Smooth muscle cell (in vitro differentiated cells): Measurements from ENCODE around the gene ZNF668. TPM values are rescaled to one million over a fixed set of nuclear protein-coding genes. Genes with fewer than 3 reads are reported as not detected.

Experiments used
- DNase-seq: peaks from one replicate; lab custom pipeline; 2025; ENCODE audit not compliant: unreplicated experiment; lab: John Stamatoyannopoulos, UW
- H2AFZ ChIP-seq: fragments of 200-600 bp; sonication (generic); 2 replicates; pipeline ENCODE4 v1.6.0; 2016; ENCODE audit warnings: antibody characterized with exemption, low read depth, mild to moderate bottlenecking
- H3F3A ChIP-seq: fragments of 200-600 bp; sonication (generic); 2 replicates; pipeline ENCODE4 v1.6.0; 2017; ENCODE audit warnings: antibody characterized with exemption, low read depth
- H3K27ac ChIP-seq: fragments of 200-600 bp; sonication (generic); 2 replicates; pipeline ENCODE4 v1.5.1; 2016; ENCODE audit warnings: low read depth, mild to moderate bottlenecking
- H3K27me3 ChIP-seq: fragments of 200-600 bp; sonication (generic); 2 replicates; pipeline ENCODE4 v1.6.1; 2016; ENCODE audit warnings: low read depth, mild to moderate bottlenecking
- H3K36me3 ChIP-seq: fragments of 200-600 bp; sonication (generic); 2 replicates; pipeline ENCODE4 v1.5.1; 2016; ENCODE audit warnings: low read depth
- H3K4me1 ChIP-seq: fragments of 200-600 bp; sonication (generic); 2 replicates; pipeline ENCODE4 v1.5.1; 2016; ENCODE audit warnings: low read depth
- H3K4me2 ChIP-seq: fragments of 200-600 bp; sonication (generic); 2 replicates; pipeline ENCODE4 v1.6.0; 2016; ENCODE audit warnings: mild to moderate bottlenecking
- H3K4me3 ChIP-seq: fragments of 200-600 bp; sonication (generic); 2 replicates; pipeline ENCODE4 v1.5.1; 2016; ENCODE audit warnings: mild to moderate bottlenecking
- H3K79me2 ChIP-seq: fragments of 200-600 bp; sonication (generic); 2 replicates; pipeline ENCODE4 v1.6.0; 2016; ENCODE audit warnings: low read depth, mild to moderate bottlenecking
- H3K9ac ChIP-seq: fragments of 200-600 bp; sonication (generic); 2 replicates; pipeline ENCODE4 v1.6.0; 2016; ENCODE audit warnings: low read depth
- H3K9me3 ChIP-seq: fragments of 200-600 bp; sonication (generic); replicated peaks from 2 replicates; pipeline ENCODE4 v1.5.1; 2016; ENCODE audit warnings: low read depth
- H4K20me1 ChIP-seq: fragments of 200-600 bp; sonication (generic); 2 replicates; pipeline ENCODE4 v1.6.0; 2016; ENCODE audit warnings: low read depth
- WGBS: methylation state at CpG from one replicate; pipeline ENCODE4 v1.1.7; 2016; ENCODE audit warnings: low lambda C conversion rate; 5-methylcytosine and 5-hydroxymethylcytosine counted together
- polyA plus RNA-seq: library from polyadenylated mRNA; unstranded; fragments of >200 nt; fragmentation: Nextera tagmentation; extraction: Ambion mirVana; gene quantifications from 2 replicates; pipeline ENCODE4 v1.2.1, GENCODE V29; 2016
- total RNA-seq: library from RNA; depleted of rRNA; stranded (reverse); fragments of >200 nt; gene quantifications from 2 replicates; pipeline ENCODE4 v1.2.3, GENCODE V29; 2014
- TF ChIP-seq, protein P1 (sequence below): fragments of 200-600 bp; sonication (generic); IDR thresholded peaks from 2 replicates; pipeline ENCODE4 v1.5.1; 2017; ENCODE audit warnings: borderline replicate concordance, mild to moderate bottlenecking, antibody characterized with exemption; ENCODE audit not compliant: insufficient read depth, poor library complexity, severe bottlenecking

ZNF668 gene
- total and polyA plus RNA-seq, 2 experiments from 2014 or later = 7.3 to 20.1 TPM

DNA sequence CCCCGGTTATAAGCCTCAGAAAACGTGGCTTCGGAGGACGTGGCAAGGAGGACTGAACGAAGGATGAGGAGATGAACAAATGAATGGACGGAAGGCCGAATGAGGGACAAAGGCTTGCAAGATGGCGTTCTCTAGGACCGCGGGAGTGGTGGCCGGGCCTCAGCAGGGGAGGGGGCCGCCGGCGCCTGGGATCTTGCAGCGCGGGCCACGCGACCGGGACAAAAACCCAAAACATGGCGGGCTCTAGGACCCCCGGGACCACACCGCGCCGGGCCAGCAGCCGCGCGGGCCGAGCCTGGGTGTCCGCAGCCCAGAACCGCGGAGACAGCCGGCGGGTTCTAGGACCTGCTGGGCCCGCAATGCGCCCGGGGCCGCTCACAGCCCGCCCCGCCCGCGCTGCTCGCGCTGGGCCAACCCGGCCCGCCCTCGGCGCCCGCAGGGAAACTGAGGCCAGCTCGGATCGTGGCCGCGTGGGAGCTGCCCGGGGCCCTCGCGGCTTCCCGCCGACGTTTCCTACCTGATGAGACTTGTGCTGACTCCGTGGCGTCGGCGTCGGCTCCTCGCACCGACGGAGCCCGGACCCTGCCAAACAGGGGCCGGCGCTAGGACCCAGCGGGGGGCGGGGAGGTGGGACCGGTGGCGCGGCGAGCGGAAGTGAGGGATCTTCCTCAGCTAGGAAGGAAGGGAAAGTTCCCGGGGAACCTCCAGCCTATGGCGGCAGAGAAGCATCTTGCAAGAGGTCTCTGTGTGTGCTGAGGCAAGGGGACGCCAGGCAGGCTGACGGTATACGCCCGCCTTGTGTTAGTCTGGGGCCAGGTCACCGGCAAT lies 684 bp downstream of the ZNF668 start:
- Histone ChIP-seq H3K79me2 (peaks cover 70% of the 10 kb centered on the region), H3K4me1 (peaks cover 15% of the 10 kb centered on the region), H3K27me3 (no peaks in the 10 kb centered on the region), H3K4me2 (peak overlapping the region; percentile 85), H3K36me3 (no peaks in the 10 kb centered on the region), H3F3A (no peaks in the 10 kb centered on the region), H2AFZ (peak overlapping the region; percentile 71), H4K20me1 (peaks cover 5% of the 10 kb centered on the region), H3K9ac (peak overlapping the region; percentile 92), H3K9me3 (no peaks in the 10 kb centered on the region), H3K4me3 (peak overlapping the region; percentile 76), H3K27ac (peak overlapping the region; percentile 94)
- TF ChIP-seq, protein P1, sequence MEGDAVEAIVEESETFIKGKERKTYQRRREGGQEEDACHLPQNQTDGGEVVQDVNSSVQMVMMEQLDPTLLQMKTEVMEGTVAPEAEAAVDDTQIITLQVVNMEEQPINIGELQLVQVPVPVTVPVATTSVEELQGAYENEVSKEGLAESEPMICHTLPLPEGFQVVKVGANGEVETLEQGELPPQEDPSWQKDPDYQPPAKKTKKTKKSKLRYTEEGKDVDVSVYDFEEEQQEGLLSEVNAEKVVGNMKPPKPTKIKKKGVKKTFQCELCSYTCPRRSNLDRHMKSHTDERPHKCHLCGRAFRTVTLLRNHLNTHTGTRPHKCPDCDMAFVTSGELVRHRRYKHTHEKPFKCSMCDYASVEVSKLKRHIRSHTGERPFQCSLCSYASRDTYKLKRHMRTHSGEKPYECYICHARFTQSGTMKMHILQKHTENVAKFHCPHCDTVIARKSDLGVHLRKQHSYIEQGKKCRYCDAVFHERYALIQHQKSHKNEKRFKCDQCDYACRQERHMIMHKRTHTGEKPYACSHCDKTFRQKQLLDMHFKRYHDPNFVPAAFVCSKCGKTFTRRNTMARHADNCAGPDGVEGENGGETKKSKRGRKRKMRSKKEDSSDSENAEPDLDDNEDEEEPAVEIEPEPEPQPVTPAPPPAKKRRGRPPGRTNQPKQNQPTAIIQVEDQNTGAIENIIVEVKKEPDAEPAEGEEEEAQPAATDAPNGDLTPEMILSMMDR = no peak
- under 1% methylated on average over 65 of the region's 83 CpGs for WGBS
- peak; percentile 86 for DNase-seq

DNA sequence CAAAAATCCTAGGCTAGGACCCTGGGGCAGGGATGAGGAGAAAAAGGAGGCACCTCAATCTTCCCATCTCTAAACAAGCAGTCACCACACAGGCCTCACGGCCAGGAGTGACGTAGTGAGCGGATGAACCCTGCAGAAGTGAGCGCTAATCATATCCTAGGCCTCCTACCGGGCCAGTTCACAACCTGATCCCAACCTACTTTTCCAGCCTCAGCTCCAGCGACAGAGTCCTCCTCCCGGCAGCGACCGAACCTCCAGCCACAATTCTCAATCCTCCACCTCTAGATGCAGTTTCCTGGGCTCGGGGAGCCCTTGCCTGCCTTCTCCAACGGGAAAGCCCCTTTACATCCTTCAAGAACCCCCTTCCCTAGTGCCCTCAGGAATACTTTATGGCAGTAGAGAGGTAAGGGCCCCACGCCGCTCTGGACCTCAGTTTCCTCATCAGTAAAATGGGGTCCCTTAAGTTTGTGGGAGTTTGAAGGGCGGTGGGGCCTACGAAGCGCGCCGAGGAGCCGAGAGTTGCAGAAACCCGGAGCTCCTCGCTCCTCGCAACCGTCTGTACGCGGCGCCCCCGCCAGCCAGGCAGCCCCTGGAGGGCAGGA lies 1.4 kb downstream of the ZNF668 start:
- WGBS = 1% methylated on average over 27 of the region's 27 CpGs
- Histone ChIP-seq H3K9ac (peak overlapping the region; percentile 92), H3K4me1 (peaks cover 15% of the 10 kb centered on the region), H3F3A (no peaks in the 10 kb centered on the region), H3K4me2 (peak overlapping the region; percentile 85), H4K20me1 (peaks cover 5% of the 10 kb centered on the region), H3K27me3 (no peaks in the 10 kb centered on the region), H3K79me2 (peaks cover 72% of the 10 kb centered on the region), H3K9me3 (no peaks in the 10 kb centered on the region), H3K27ac (peak overlapping the region; percentile 94), H3K4me3 (peak overlapping the region; percentile 76), H2AFZ (peak overlapping the region; percentile 71), H3K36me3 (no peaks in the 10 kb centered on the region)
- TF ChIP-seq, protein P1 = no peak
- DNase-seq = no peak

GRCh38 chr16:31071861-31072260 lies 2.2 kb downstream of the ZNF668 start:
- H3K4me1 ChIP-seq = peaks cover 15% of the 10 kb centered on the region
- no peaks in the 10 kb centered on the region for H3F3A ChIP-seq
- H4K20me1 ChIP-seq = peaks cover 8% of the 10 kb centered on the region
- no peak for DNase-seq
- TF ChIP-seq, protein P1 = no peak
- WGBS = 26% methylated on average over 4 of the region's 4 CpGs
- H3K4me3 ChIP-seq = peak overlapping the region; percentile 76
- H3K4me2 ChIP-seq = peak overlapping the region; percentile 85
- peaks cover 76% of the 10 kb centered on the region for H3K79me2 ChIP-seq
- no peaks in the 10 kb centered on the region for H3K36me3 ChIP-seq
- no peaks in the 10 kb centered on the region for H3K27me3 ChIP-seq
- peak overlapping the region; percentile 92 for H3K9ac ChIP-seq
- no peak overlapping the region for H2AFZ ChIP-seq
- peak overlapping the region; percentile 94 for H3K27ac ChIP-seq
- no peaks in the 10 kb centered on the region for H3K9me3 ChIP-seq
